ENCODE results near the gene HNF1A. TPM values are rescaled to one million over a fixed set of nuclear protein-coding genes. Genes with fewer than 3 reads are reported as not detected.

HNF1A gene
- polyA plus RNA-seq, 3 donors from 2014 or later, result not detected

GRCh38 chr12:121018860-121019617, 40.7 kb downstream of the HNF1A start:
- peaks cover 17 to 21% of the 10 kb centered on the region in 2 donors for H3K4me1 Mint-ChIP-seq
- no peaks in the 10 kb centered on the region for H3K9me3 Mint-ChIP-seq
- no peak for DNase-seq
- H3K36me3 Mint-ChIP-seq, result peaks cover 7 to 15% (median 9%) of the 10 kb centered on the region in 3 donors
- peaks cover 0 to 5% (median 2%) of the 10 kb centered on the region in 3 donors for H3K27me3 Mint-ChIP-seq (ENCODE audit: low read depth in 3 of 3)
- no peak overlapping the region for H3K27ac Mint-ChIP-seq
- H3K4me3 Mint-ChIP-seq, result no peak overlapping the region

GRCh38 chr12:121021754-121022153, 43.4 kb downstream of the HNF1A start:
- peaks cover 0 to 1% (median 0%) of the 10 kb centered on the region in 3 donors for H3K27me3 Mint-ChIP-seq (ENCODE audit: low read depth in 3 of 3)
- peaks cover 11 to 24% (median 15%) of the 10 kb centered on the region in 3 donors for H3K36me3 Mint-ChIP-seq
- DNase-seq, result no peak
- no peak overlapping the region for H3K4me3 Mint-ChIP-seq
- H3K9me3 Mint-ChIP-seq, result no peaks in the 10 kb centered on the region
- no peak overlapping the region for H3K27ac Mint-ChIP-seq
- H3K4me1 Mint-ChIP-seq, result no peaks in the 10 kb centered on the region

DNA sequence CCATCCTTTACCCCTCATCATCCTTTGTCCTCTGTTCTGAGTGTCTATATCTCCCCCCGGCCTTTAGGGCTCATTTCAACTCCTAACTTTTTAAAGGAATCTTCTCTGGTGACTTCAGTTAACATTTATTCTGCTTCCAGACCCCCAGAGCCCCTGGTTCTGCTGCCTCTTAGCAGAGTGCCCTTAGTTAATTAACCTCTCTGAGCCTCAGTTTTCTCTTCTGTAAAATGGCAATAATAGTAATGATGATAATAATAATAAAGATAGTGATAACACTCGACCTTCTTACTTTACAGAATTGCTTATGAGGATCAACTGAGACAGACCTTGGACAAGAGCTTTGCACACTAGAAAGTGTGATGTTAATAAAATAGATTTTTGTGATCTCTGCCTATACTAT, 44.4 kb downstream of the HNF1A start:
- no peaks in the 10 kb centered on the region for H3K9me3 Mint-ChIP-seq
- no peak overlapping the region for H3K27ac Mint-ChIP-seq
- DNase-seq, result no peak
- H3K27me3 Mint-ChIP-seq (ENCODE audit: low read depth in 3 of 3), result peaks cover 0 to 1% (median 0%) of the 10 kb centered on the region in 3 donors
- no peak overlapping the region for H3K4me3 Mint-ChIP-seq
- peaks cover 4 to 5% of the 10 kb centered on the region in 2 donors for H3K4me1 Mint-ChIP-seq
- H3K36me3 Mint-ChIP-seq, result peaks cover 11 to 28% (median 15%) of the 10 kb centered on the region in 3 donors

DNA sequence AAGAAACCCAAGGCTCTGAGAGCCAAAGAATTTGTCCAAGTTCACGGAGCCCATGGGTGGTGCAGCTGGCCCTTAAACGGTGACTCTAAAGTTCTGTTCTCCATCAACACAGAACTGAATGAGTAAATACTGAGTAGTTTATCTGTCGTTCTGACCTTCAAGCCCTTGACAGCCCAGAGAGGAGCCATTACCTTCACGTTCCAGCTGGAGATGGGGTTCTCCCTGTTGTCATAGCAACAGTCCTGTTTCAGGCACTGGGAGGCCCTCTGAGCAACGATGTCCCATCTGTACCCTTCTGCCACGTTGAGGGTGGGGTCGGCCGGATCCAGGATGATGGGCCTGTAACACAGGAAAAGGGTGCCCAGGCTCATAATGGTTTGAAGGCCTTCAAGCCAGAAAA, 45.5 kb downstream of the HNF1A start:
- Mint-ChIP-seq H3K36me3 (peaks cover 15 to 34% (median 17%) of the 10 kb centered on the region in 3 donors), H3K27me3 (ENCODE audit: low read depth in 3 of 3) (peaks cover 0 to 1% (median 0%) of the 10 kb centered on the region in 3 donors), H3K27ac (no peak overlapping the region), H3K9me3 (no peaks in the 10 kb centered on the region), H3K4me3 (no peak overlapping the region), H3K4me1 (peaks cover 14 to 16% of the 10 kb centered on the region in 2 donors)
- DNase-seq, result no peak

DNA sequence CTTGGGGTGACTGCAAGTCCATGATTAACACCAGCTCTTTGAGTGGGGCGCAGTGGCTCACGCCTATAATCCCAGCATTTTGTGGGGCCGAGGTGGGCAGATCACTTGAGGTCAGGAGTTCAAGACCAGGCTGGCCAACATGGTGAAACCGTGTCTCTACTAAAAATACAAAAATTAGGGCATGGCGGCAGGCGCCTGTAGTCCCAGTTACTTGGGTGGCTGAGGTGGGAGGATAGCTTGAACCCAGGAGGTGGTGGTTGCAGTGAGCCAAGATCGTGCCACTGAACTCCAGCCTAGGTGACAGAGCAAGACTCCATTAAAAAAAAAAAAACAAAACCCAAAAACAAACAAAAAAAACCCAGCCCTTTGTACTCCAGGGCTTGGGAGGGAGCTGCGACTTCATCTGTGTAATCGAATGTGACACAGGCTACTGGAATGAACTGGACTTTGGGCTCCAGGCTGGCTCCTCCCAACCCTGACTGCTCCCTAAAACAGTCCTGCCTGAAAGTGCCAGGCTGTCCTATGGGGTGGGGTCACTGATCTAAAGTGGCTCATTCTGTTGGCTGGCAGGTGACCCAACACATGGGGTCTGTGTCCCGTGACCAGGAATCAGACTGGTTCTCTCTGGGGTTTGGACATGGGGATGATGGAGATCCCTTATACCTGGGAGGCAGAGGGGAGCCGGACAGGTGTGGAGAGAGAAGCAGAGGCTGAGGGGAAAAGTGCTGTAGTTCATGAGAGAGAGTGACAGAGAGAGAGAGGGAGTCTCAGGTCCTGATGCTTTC, 47.3 kb downstream of the HNF1A start:
- peak overlapping the region in 2 of 6 donors; percentile 17 to 25 for H3K27ac Mint-ChIP-seq
- H3K4me3 Mint-ChIP-seq, result no peak overlapping the region

GRCh38 chr12:121026274-121027045, 48.1 kb downstream of the HNF1A start:
- no peaks in the 10 kb centered on the region for H3K9me3 Mint-ChIP-seq
- peaks cover 0 to 2% (median 2%) of the 10 kb centered on the region in 3 donors for H3K27me3 Mint-ChIP-seq (ENCODE audit: low read depth in 3 of 3)
- DNase-seq, result no peak
- H3K27ac Mint-ChIP-seq, result peak overlapping the region in 3 of 6 donors; percentile 17 to 32 (median 25)
- peaks cover 18 to 32% (median 21%) of the 10 kb centered on the region in 3 donors for H3K36me3 Mint-ChIP-seq
- no peak overlapping the region for H3K4me3 Mint-ChIP-seq
- peaks cover 20 to 21% of the 10 kb centered on the region in 2 donors for H3K4me1 Mint-ChIP-seq

More for the DNA sequence above, 47.3 kb downstream of the HNF1A start:
- Mint-ChIP-seq H3K4me1 (peaks cover 20 to 21% of the 10 kb centered on the region in 2 donors), H3K27me3 (ENCODE audit: low read depth in 3 of 3) (peaks cover 0 to 1% (median 0%) of the 10 kb centered on the region in 3 donors), H3K36me3 (peaks cover 17 to 31% (median 19%) of the 10 kb centered on the region in 3 donors), H3K9me3 (no peaks in the 10 kb centered on the region)
- DNase-seq, result no peak

- Mint-ChIP-seq H3K36me3 (peaks cover 16 to 32% (median 19%) of the 10 kb centered on the region in 3 donors), H3K4me3 (no peak overlapping the region), H3K27me3 (ENCODE audit: low read depth in 3 of 3) (peaks cover 2 to 5% (median 2%) of the 10 kb centered on the region in 3 donors), H3K9me3 (no peaks in the 10 kb centered on the region), H3K27ac (peak overlapping the region in 5 of 6 donors; percentile 12 to 72 (median 37)), H3K4me1 (peaks cover 49 to 51% of the 10 kb centered on the region in 2 donors)
- no peak for DNase-seq
These were observed 52.4 kb downstream of the HNF1A start for GRCh38 chr12:121030576-121031212.

GRCh38 chr12:121033625-121034349, 55.4 kb downstream of the HNF1A start:
- Mint-ChIP-seq H3K4me3 (peak overlapping the region; percentile 62 to 83 (median 68)), H3K9me3 (no peaks in the 10 kb centered on the region), H3K27ac (peak overlapping the region; percentile 92 to 95 (median 93)), H3K36me3 (peaks cover 6 to 13% (median 12%) of the 10 kb centered on the region in 3 donors), H3K4me1 (peaks cover 57 to 65% of the 10 kb centered on the region in 2 donors), H3K27me3 (ENCODE audit: low read depth in 3 of 3) (peaks cover 2 to 9% (median 4%) of the 10 kb centered on the region in 3 donors)
- DNase-seq, result peak; percentile 77 to 86 (median 81)

- peaks cover 61 to 65% of the 10 kb centered on the region in 2 donors for H3K4me1 Mint-ChIP-seq
- H3K36me3 Mint-ChIP-seq, result peaks cover 6 to 13% (median 12%) of the 10 kb centered on the region in 3 donors
- H3K27me3 Mint-ChIP-seq (ENCODE audit: low read depth in 3 of 3), result peaks cover 4 to 12% (median 4%) of the 10 kb centered on the region in 3 donors
- H3K4me3 Mint-ChIP-seq, result peak overlapping the region; percentile 62 to 83 (median 68)
- DNase-seq, result no peak
- H3K27ac Mint-ChIP-seq, result peak overlapping the region; percentile 92 to 95 (median 93)
- H3K9me3 Mint-ChIP-seq, result no peaks in the 10 kb centered on the region
These were observed 56.4 kb downstream of the HNF1A start for GRCh38 chr12:121034616-121035305.

- Mint-ChIP-seq H3K9me3 (no peaks in the 10 kb centered on the region), H3K4me1 (peaks cover 63% of the 10 kb centered on the region in 2 donors), H3K4me3 (peak overlapping the region; percentile 63 to 99 (median 97)), H3K27me3 (ENCODE audit: low read depth in 3 of 3) (peaks cover 2 to 10% (median 6%) of the 10 kb centered on the region in 3 donors), H3K36me3 (peaks cover 0 to 4% (median 0%) of the 10 kb centered on the region in 3 donors), H3K27ac (peak overlapping the region; percentile 73 to 97 (median 92))
- peak; percentile 46 to 73 (median 54) for DNase-seq
These were observed 58.5 kb downstream of the HNF1A start for GRCh38 chr12:121036810-121037326.

DNA sequence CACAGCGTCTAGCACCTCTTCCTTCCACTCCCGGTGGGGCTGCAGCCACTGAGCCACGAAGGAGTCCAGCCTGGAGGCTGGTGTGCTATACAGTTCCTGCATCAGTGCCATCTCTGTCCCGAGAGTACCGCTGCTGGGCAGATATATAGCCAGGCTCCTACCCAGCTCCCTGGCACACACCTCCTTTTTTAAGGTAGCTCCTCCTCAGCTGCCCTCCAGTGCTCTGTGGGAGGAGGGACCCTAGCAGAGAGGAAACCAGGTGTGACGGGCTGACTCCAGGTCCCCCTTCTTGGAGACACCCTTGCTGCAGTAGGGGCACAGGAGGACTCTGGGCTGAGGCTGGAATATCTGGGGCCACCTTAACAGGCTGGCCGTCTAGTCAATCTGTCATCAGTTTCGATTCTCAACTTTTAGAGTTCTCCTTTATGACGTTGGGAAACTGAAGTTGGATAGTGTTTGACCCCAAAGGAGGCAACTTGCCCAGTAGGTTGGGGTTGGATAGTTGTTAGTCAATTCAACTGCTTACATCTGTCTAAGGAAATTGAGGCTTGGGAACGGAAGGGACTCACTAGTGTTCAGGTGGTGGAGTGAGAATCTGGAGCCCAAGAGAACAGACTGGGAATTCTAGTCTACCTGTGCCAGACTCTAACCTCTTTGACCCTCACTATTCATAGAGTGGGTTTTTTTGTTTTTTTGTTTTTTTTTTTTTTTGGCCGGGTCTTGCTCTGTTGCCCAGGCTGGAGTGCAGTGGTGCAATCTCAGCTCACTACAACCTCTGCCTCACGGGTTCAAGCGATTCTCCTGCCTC, 60.7 kb downstream of the HNF1A start, which contains the start of gene OASL:
Gene OASL, minus strand, starts transcription at position 386 of the 808 bp plus-strand sequence. Its CDS starts 275 bp downstream, at position 111.
- H3K4me3 Mint-ChIP-seq, result peak within 1 kb of the TSS; percentile 95 to 99 (median 97)
- no peaks in the 10 kb centered on the region for H3K9me3 Mint-ChIP-seq
- H3K27me3 Mint-ChIP-seq (ENCODE audit: low read depth in 3 of 3), result peaks cover 4 to 7% (median 5%) of the 10 kb centered on the region in 3 donors
- peaks cover 48 to 51% of the 10 kb centered on the region in 2 donors for H3K4me1 Mint-ChIP-seq
- DNase-seq, result peak; percentile 69 to 78 (median 74)
- peaks cover 0 to 4% (median 0%) of the 10 kb centered on the region in 3 donors for H3K36me3 Mint-ChIP-seq
- peak within 1 kb of the TSS; percentile 92 to 99 (median 96) for H3K27ac Mint-ChIP-seq
